IPS-NIHi7 (cell line): Measurements from ENCODE around the gene OTOGL.
"Not testable (repeated sequence)": the region's sequence is repeated elsewhere in the genome, so short reads cannot be mapped to it uniquely, and the experiment has no call there.

Experiments used
- DNase-seq: peaks from one replicate; pipeline ENCODE4 v3.0.0; 2012; ENCODE audit warnings: mixed read lengths; ENCODE audit errors: extremely low spot score

Gene OTOGL

DNA sequence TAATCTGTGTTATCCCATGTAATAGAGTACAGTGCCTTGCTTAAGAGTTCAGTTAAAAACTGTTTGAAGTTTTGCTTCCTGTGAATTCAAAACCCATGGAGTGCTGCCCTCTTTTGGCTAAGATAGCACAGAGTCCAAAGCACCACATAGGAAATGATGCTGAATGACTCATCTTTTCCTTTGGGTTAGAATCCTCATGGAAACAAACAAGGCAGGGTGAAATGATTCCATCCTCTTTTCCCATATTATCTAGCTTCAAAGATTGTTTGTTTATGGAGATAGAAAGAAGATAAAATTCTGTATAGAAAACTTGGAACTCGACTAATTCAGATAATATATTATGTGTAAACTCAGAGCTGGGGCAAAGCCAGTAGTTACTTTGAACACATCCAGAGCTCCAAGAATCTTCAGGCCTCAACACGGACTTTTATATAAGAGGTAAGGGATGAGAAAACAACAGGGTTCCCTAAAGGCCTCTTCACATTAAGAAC lies 87.4 kb downstream of the OTOGL start:
- peak; percentile 73 for DNase-seq

DNA sequence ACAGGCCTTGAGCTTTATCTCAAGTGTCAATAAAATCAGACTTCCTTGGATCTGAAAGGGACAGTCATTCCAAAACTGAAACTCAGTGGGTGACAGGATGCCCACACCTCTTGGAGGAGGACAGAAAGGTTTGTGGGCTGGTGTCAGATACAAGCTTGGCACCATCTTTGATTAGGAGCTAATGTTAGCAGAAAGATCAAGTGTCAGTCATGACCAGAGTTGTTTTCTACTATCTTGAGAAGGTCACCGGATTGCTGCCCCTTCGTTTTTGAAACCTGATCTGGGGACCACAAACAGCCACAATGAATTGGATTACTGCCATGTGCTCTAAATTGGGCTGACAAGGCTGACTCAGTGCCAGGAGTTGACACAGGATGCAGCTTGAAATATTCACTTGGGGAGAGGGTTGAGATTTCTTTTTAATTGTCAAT lies 88.3 kb downstream of the OTOGL start:
- DNase-seq, result no peak

DNA sequence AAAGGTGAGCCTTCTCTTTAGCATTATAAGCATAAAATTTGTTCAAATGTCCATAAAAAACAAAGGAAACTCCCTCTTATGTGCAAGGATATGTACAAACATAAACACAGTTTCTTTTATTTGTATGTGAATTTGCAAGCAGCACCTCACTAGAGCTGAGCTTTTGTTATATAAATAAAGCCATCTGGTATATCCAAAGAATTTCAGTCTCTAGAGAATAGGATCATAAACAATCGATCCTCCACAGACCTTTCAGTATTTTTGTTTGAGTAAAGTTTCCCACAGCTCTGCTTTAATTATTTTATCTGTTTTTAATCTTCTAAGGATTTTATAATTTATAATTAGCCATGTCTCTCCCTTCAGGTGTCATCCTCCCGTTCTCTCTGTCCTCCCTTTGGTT lies 89.2 kb downstream of the OTOGL start:
- DNase-seq, result no peak

DNA sequence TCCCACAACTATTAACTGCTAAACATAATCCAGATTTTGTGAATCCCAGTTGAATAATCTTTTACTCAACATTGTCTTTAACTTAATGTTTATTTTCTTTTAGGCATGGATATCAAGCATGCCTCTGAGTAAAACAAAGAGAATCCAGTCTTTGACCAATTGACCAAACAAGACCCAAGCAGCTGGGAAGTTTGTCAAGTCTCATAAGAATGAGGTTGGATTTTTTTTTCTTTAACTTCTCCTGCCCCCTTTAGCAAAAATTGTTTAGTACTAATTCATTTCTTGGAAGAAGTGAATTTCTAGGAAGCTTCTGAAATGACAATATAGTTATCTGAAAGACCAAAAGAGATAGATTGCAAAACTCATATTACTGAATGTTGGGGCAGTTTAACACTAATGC lies 89.9 kb downstream of the OTOGL start:
- no peak for DNase-seq

DNA sequence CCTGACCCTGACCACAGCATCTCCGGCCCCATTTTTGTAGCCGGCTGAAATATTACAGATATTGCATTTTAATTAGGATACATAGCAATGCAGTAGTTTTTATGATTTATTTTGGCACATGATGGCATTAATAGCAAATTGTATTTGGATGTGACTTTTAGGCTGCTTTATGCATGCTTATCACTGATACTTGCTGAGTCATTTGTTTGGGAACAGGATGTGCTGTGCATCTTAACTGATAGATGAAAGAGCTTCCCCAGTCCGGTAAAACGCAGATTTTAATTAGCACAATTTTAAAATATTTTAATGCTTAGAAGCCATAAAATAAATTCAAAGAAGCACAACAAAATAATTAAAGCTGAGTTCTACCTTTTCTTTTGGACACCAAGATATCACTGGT lies 90.7 kb downstream of the OTOGL start:
- no peak for DNase-seq

DNA sequence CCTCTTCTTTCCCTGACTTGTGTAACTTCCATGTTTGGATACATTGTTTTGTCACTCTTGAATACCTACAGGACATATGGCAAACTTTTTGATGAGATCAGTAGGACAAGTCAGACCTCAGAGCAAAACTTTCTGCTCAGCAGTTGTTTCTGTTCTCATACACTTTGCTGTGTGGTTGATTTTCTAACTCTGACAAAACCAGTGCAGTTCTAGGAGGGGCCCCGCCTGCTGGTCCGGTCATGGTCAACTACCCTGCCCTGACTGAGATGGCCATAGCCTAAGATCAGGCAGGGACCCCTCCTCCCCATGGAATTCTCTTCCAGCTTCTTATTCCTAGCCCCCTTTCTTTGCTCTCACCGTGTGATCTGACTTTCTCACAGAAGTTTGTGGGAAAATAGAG lies 92.8 kb downstream of the OTOGL start:
- DNase-seq, result peak; percentile 17

DNA sequence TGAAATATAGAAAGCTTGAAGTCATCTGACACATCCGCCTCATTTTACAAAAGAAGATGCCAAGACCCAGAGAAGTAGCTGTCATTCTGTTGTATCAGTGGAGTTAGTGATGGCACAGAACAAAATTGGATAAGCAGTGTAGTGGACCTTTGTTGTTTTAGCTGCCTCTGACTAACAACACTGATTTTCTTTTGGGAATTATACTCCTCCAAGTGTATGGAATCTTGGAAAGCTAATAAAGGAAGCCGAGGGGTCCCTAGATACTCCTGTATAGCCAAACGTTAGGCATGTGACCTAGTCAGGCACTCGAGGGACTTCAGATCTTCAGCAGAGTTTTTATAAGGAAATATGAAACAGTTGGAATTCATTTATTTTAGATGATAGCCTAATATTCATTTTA lies 94.5 kb downstream of the OTOGL start:
- no peak for DNase-seq

DNA sequence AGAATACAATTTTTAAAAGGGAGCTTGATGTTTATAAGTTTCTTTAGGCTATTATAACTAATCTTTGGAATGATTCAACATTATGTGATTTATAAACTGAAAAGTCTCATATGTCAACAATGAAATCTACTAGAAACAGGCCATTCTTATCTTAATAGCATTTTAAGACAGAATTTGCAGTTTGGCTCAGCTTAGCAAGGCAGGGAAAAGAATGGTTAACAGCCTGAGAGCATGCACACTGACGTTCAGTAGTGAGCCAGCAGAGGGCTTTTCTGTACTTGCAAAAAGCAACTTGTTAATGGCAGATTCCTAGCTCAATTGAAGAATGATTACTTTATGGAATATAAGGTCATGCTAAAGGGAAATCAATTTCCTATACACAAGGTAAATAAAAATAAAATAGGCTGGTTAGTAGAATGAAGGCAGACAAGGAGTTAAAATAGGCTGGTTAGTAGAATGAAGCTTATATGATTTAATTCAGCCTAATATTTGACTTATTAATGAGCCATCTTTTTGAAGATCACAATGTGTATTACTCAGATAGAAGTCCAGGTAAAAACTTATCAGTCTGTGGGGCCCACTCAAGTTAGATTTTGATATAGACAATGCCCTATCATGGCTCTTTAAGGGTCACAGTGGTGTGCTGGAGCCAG lies 95.9 kb downstream of the OTOGL start:
- DNase-seq, result peak; percentile 38

DNA sequence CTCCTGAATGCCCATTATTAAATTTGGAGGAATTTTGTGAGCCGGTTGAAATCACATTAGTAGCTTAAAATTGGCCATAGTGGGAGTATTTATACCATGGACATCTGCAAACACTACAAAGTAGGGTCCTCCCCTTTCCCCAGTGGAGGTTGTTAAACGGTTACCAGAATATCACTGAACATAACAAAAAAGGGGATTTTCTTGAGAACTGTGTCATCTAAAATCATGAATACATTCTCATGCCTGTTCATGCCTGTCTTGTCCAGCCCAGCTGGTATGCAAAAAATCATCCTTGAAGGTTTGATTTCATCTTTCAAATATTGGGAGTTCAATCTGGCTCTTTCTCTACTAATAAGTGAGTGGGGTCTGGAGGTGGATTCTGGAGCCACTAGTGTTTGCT lies 96.4 kb downstream of the OTOGL start:
- DNase-seq, result no peak

DNA sequence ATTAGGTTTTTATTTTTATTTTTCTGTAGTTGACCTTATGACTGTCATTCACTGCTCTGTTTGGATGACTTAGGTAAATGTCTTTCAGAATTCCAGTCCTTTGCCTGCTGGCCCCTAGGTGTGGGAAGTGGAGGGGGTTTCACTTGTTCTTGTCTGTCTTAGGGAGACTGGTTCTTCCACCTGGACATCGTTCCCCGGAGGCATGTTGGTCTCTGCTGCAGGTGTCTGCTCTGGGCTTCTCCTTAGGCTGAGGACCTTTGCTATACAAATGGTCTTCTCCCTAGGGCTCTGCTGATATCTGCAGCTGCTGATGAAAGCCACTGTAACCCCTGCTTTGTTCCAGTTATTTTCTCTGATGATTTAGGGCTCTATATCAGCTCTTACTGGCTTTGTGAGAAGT lies 97.1 kb downstream of the OTOGL start:
- no peak for DNase-seq

DNA sequence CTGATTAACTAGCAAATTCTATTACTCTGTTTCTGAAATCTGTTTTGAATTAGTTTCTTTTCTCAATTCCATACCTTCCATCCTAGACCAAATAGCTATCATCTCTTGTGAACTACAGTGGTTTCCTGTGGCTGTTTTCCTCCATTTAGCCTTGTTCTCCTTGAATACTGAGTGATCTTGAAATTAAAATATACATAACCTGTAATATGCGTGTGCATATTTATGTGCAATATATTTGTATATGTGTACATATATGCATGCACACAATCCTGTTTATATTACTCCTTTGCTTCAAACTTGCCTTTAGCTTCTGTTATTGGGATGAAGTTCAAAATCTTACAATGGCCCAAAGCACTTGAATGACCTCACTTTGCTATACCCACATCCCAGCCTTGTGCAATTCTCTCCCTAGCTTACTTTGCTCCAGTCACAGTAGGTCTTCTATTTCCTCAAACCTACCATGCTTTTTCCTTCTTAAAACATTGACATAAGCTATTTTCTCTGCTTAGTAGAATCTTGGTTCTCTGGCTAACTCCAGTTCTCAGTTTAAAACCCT lies 99.5 kb downstream of the OTOGL start:
- no peak for DNase-seq

DNA sequence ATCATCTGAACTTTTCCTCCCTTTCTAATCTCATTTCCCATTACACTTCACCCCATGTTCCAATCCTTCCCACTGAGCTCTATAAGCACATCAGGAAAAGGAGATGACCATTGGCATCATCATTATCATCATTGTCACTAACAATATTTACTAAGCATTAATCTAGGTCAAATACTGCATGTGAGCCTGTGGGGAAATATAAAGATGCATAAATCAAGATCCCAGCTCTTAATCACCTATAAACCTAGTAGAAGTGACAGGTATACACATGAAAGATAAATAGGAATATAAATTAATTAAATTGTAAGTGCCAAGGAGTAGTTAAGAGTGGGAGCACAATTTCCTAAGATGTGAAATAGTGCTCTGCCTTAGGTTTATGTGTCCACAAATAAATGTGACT lies 100.6 kb downstream of the OTOGL start:
- DNase-seq, result no peak

DNA sequence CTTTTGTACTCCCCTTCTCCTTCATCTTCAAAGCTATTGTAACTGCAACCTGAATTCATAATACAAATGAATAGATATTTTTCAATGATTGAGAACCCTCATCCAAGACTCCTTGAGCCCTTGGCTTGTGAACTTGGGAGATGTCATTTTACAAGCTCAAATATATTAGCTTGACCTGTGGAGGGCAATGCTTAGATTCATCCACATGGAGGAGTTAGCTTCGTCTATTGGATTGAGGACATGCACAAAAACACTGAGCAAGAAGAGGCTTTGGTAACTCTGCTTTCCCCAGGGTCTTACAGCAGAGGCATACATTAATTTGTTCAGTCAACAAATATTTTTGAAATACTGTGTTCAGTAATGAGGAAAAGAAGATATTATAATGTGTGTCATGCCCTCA lies 101.1 kb downstream of the OTOGL start:
- no peak for DNase-seq

DNA sequence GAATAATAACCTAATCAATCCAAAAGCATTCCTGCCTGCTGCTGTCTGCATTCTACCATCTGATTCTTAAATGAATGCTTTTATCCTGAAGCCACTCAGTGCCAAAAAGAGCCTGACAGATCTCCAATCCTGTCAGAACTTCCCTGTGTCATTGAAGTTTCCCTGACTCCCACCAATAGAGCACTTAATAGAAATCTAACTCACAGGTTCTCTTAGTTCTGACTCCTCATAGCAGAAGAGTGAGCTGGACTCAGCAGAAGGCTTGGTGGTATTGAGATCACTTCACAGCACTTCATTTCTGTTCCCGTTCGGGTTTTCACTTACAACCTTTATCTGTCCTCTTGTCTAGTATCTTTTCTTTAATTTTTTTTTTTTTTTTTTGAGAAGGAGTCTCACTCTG lies 102.6 kb downstream of the OTOGL start:
- no peak for DNase-seq

DNA sequence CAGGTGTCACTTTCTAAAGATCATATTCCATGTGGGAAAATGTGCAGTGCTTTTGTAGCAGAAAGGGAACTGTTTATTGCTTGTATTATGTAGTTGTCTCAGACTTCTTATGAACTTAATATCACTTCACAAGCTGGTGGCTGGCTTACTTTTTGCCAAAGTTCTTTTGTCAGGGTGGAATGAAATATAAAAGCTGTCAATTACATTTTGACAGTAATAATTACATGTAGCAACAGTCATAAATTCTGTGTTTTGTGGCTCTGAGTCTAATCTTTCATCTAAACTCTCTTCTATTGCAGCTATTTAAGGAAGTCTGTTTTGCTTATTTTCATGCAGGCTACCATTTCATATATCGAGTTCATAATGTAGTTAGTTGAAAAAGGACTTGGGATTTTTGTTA lies 106.6 kb downstream of the OTOGL start:
- DNase-seq, result no peak

DNA sequence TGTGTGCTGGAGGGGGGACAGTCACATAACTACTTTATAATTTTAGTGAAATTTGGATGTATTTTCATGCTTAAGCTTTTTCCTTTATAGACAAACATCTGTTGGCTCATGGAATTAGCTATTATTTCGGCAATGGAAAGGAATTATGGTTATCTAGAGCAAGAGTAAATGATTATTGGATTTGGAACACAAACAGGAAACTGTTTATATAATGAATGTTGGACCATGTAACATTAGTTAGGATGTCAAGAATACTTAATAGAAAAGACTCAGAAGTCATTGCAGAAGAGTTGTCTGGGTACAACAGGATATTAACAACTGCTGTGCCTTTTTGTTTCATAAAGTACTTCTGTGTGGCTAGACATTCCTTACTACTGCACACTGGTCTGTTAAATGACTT lies 108.7 kb downstream of the OTOGL start:
- no peak for DNase-seq

DNA sequence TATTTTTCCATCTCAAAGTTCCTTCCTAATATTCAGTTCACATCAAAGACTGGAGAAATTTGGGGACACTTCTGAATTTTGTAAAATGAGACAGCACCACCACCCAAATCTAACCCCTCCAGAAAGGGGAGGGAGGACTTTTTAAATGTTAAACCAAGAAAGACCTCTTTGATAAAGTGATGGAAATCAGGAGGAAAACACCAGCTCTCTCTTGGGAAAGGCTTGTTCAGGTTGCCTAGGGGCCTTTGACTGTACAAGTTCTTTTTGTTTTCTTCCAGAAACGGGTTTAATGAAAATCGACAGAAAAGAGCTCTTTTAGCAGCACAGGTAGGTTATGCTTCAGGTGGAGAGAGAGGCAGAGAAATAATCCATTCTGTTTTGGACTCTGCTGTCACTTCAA lies 112.3 kb downstream of the OTOGL start:
- DNase-seq, result no peak

DNA sequence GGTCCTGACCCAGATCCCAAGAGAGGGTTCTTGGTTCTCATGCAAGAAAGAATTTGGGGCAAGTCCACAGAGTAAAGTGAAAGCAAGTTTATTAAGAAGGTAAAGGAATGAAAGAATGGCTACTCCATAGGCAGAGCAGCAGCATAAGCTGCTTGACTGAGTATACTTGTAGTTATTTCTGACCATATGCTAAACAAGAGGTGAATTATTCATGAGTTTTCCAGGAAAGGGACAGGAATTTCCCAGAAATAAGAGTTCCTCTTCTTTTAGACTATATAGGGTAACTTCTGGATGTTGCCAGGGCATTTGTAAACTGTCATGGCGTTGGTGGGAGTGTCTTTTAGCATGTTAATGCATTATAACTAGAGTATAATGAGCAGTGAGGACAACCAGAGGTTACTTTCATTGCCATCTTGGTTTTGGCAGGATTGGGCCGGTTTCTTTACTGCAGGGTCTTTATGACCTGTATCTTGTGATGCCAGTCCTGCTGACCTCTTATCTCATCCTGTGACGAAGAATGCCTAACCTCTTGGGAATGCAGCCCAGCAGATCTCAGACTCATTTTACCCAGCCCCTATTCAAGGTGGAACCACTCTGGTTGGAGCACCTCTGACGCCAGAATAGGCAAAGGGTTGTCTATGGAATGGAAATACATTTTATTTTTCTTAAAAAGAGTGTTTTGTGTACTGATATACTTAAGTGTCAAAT lies 113.8 kb downstream of the OTOGL start:
- DNase-seq, result no peak

DNA sequence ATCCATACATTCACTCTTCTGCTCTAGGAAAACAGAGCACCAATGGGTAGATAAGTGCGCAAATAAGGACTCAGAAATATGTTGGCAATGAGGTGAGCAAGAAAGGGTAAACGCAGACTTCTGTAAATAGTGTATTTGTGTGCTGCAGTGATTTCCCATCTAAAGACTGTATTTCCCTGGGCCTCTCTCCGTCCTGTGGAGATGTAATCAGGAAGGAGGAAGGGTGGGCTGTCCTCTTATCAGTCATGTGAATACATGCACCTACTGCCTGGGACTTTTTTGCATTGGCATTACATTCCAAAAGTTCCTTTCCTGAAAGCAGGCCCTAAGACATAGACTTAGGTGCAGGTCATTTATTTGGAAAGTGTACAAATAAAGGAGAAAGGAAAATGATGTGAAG lies 114.5 kb downstream of the OTOGL start:
- peak; percentile 16 for DNase-seq

DNA sequence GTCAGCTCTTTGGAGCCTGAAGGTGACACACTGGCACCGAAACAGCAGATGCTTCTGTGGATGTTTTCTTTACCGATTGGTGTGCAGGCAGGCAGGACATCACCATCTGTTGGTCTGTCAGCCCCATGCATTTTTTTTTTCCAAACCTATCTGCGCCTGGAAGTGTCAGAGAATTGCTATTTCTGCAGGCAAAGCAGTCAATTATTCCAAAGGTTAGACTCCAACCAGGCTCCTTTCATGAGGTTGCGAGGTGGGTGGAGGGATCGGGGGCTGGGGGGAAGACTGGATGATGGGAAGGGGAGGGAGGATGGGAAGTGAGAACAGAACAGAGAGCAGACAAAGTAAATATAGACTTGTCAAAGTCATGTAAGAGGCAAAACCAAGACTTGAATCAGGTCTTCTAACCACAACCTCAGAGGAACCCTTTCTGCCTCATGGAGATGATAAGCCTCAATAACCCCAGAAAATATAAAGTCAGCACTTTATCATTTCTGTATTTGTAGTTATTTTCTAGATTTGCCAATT lies 117.7 kb downstream of the OTOGL start:
- DNase-seq, result peak; percentile 14

DNA sequence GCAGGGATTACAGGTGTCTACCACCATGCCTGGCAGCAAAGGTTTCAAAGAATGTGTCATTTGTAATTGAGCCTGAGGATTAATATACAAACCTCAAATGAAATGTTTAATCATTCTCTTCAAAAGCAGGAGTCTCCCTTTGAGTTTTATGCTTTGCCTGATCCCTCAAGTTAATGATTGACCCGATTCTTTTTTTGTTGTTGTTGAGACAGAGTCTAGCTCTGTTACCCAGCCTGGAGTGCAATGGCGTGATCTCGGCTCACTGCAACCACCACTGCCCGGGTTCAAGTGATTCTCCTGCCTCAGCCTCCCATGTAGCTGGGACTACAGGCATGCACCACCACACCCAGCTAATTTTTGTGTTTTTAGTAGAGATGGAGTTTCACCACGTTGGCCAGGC lies 119.6 kb downstream of the OTOGL start:
- not testable (repeated sequence) for DNase-seq

DNA sequence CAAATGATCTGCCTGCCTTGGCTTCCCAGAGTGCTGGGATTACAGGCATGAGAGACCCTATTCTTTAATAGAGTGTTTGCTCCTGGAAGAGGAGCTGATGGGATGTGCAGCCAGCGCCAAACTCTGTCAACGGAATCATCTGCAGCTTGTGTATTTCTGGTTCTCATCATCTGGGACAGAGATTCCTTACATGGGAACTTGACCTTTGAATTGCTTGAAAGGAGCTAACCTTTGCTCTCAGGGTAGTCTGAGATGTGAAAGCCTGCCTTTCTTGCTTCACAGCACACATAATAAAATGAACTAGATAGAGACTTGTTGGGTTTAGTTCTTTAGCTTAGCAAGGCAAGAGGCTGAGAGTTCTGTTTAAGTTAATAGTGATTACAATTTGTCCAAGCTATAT lies 120.0 kb downstream of the OTOGL start:
- no peak for DNase-seq

DNA sequence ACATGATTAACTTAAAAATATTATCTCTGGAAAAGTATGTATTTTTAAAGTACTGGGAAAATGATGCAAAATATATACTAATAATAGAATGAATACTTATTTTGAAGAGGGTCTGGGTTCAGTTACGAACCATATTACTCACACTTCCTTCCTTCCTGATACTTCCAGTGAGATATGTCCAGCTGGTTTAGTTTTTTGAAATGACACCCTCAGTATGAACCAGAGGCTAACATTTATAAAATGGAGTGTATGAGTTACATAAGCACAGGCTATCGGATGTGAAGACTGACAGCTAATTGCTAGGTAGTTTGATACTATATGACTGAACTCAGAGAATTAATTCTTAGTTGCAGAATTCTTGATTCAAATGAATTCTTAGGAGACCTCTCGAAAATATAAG lies 122.9 kb downstream of the OTOGL start:
- DNase-seq, result no peak
